GM18505 (cell line): ENCODE results near the gene SSBP2.
"Not testable (repeated sequence)": the region's sequence is repeated elsewhere in the genome, so short reads cannot be mapped to it uniquely, and the experiment has no call there.

Source experiments
- ATAC-seq: cut with Tn5 transposase; IDR thresholded peaks from one replicate; pipeline ENCODE4 v1.9.1; 2021; ENCODE audit not compliant: unreplicated experiment
- POLR2A ChIP-seq: IDR thresholded peaks from 4 replicates; pipeline ENCODE4 v1.6.1; 2011; ENCODE audit warnings: borderline replicate concordance; ENCODE audit not compliant: insufficient read depth, insufficient read length; ENCODE audit errors: extremely low read depth

The SSBP2 gene

DNA sequence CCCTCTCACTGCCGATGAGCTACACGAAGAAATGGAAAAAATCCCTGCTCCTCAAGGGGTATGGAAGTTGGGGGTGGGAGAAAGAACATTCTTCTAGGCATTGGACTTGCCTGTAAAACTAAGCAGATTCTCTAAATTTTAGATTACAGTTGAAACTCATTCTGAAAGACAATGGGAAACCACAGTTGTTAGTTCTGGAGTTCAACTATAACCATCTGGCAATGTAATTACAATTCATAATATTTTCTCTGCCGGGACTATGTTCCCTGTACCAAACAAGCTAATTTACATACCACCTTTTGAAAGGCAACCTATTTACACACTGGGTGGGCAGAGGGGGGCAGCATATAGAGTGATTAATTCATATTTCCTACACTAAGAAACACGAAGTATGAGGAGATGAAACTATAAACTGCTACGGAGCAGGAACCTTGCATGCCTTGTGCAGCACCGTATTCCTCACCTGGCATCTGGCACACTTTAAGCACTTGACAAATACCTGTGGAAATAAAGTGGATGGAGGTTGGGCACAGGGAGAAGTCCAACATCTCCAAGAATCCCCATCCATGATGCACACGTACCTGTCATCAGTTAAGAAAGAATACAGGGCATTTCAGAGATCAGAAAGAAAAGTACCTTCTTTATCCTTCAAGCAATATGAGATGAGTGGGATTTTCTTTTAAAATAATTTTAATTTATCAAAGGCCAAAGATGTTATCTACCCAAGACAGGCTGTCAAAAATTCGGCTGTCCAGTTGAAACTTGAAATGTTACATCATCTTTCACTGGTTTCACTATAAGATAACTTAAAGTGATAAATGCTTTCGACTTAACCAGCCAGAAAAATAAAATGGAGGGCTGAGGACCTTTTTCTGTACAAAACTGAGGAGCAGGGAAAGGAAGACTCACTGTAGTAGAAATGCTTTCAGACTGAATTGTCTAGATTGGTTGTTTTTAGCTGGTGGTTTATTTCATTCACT, 54.2 kb downstream of the SSBP2 start:
- no peak for ATAC-seq
- no peak for TF ChIP-seq POLR2A

DNA sequence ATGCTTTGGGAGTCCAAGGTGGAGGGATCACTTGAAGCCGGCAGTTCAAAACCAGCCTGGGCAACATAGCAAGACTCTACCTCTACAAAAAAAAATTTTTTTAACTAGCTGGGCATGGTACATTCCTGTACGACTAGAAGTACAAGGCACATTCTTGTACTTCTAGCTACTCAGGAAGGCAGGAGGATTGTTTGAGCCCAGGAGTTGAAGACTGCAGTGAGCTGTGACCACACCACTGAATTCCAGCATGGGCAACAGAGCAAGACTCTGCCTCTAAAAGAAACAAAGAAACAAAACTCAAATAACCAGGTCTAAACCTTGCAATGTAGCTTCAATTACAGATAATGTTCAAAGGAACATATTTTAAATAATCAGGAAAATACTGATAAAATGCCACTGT, 56.2 kb downstream of the SSBP2 start:
- TF ChIP-seq POLR2A: no peak
- ATAC-seq: no peak

DNA sequence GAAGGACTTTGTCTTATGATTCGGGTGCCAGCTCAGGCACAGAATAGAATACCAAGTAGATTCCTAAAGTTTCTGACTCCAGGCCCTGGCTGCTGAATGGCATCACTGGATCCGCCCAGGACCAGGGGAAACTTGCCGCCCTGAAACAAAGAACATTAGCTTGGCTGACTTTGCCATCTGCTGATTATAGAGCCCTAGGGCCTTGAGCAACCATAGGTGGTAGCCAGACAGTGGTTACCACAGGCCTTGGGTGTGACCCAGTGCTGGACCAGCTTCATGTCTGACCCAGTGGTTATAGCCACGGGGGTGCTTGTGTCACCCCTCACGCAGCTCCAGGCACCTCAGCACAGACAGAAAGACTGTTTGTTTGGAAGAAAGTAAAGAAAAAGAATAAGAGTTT, 62.7 kb downstream of the SSBP2 start:
- no peak for ATAC-seq
- TF ChIP-seq POLR2A: no peak

DNA sequence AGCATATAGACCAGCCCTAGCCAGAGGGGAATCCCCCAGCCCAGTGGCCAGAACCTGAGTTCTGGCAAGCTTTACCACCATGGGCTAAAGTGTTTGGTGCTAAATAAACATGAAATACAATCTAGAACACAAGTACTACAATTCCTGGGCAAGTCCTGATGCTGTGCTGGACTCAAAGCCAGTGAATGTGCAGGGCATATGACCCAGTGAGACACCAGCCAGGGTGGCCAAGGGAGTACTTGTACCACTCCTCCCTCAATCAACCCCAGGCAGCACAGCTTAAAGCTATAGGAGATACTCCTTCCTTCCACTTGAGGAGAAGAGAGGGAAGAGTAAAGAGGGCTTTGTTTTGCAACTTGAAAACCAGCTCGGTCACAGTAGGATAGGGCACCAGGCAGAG, 63.6 kb downstream of the SSBP2 start:
- ATAC-seq: no peak
- no peak for TF ChIP-seq POLR2A

DNA sequence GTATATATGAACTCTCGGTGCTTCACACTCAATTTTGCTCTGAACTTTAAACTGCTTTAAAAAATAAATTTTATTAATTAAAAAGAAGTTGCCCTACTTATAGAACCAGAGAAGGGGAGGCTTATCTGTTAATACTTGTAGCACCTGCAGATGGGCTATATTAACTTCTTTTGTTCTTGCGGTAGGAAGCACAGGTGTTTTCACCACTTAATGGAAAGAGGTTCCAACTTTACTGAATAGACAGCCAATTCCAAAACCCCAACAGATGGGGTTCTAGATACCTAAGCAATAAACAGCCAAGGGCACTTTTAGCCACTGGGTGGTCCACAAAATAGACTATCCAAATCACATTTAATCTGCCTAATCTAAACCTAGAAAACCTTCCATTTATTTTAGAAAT, 65.4 kb downstream of the SSBP2 start:
- ATAC-seq: no peak
- no peak for TF ChIP-seq POLR2A

DNA sequence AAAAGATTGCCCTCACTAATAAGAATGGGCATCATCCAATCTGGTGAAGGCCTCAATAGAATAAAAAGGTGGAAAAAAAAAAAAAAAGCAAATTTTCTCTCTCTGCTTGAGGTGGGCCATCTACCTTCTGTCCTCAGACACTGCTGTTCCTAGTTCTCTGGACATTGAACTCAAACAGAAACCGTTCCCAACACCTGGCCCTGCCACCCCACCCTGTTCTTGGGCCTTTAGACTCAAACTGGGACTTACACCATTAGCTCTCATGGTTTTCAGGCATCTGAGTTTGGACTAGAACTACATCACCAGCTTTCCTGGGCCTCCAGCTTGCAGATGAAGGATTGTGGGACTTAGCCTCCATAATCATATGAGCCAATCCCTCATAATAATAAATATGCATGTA, 71.0 kb downstream of the SSBP2 start:
- TF ChIP-seq POLR2A: no peak
- no peak for ATAC-seq

DNA sequence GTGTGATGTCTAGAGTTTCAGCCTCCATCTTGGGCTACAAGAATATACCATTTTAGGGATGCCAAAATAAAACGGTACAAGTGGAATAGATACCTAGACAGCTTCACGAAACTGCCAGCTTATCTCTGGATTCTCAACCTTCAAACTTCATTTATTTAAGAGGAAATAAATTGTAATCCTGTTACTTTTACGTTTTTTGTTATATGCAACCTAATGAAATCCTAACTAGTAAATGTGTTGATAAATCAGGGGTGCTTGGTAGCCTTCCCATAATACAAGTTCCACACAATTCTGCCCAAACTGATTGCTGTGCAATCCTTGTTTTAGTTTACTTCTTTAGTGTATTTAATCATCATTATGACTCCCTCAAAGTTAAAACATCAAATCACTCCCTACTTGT, 75.5 kb downstream of the SSBP2 start:
- TF ChIP-seq POLR2A: no peak
- ATAC-seq: no peak

DNA sequence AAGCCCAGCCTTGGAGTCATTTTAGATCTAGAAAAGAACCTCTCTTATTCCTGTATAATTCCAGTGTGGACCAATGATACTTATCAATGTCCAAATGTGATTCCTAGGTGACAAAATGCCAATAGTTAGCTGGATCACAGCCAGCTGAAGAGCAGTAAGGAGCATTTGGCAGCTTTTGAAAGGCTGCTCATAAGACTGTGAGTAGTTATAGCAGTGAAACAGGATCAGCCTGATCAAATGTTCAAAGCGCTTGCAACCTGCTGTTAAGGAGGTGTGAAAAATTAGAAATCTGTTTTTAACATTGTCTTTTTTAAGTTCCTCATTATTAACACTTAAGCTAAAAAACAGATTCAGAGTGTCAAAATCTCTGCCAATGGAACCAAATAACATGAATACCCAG, 85.1 kb downstream of the SSBP2 start:
- no peak for TF ChIP-seq POLR2A
- no peak for ATAC-seq

DNA sequence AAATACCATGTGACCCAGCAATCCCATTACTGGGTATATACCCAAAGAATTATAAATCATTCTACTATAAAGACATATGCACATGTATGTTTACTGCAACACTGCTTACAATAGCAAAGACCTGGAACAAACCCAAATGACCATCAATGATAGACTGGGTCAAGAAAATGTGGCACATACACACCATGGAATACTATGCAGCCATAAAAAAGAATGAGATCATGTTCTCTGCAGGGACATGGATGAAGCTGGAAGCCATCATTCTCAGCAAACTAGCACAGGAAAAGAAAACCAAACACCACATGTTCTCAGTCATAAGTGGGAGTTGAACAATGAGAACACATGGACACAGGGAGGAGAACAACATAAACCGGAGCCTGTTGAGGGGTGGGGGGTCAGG, 90.3 kb downstream of the SSBP2 start:
- not testable (repeated sequence) for ATAC-seq

DNA sequence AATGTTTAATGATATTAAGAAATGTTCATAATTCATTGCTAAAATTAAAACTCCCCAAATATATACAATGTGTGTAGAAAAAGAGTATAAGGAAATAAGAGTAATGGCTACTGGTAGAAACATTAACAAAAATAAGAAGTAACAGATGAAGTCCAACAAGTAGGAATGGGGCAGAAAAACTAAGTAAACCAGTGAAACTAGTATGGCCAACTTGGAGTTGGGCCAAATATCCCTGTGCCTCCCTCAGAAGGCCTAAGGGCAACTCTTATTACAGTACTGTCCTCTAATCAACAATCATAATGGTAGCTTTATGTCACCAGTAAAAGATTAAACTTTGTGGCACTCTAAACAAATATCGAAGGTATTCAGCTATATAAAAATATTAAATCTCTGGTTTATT, 93.5 kb downstream of the SSBP2 start:
- no peak for ATAC-seq

DNA sequence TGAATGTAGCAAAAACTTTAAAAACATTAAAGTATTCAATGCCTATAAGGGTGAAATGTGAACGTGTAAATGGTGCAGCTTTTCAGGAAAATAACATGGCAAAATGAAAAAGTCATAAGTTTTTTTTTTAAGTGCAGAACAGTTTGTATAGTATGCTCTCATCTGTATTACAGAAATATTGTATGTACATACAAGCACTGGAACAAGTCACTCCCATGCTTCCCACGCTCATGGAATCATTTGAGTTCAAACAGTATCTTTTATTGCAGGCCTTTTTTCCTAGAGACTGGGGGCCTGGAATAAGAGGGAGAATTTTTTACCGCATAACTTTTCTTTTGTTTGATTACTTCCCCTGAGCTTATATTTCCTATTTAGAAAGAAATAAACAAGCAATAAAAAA, 94.1 kb downstream of the SSBP2 start:
- ATAC-seq: no peak
- no peak for TF ChIP-seq POLR2A

More for the DNA sequence above, 93.5 kb downstream of the SSBP2 start:
- no peak for TF ChIP-seq POLR2A

DNA sequence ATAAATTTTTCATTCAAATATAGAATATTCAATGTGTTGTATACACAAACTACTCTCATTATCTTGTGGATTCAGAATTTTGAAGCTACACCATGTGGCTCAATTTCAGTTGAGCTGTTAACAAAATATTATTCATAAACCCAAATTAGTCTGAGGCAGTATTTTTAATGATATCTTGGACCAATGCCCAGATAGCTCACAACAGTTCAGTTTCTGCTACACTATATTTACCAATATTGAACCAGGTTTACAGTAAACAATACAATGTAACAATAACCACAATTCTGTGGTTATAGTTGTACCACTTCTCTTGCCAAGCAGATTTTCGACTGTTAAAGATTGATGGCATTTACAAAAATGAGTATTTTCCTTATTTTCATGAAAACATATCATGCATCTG, 99.9 kb downstream of the SSBP2 start:
- no peak for ATAC-seq
- TF ChIP-seq POLR2A: no peak

DNA sequence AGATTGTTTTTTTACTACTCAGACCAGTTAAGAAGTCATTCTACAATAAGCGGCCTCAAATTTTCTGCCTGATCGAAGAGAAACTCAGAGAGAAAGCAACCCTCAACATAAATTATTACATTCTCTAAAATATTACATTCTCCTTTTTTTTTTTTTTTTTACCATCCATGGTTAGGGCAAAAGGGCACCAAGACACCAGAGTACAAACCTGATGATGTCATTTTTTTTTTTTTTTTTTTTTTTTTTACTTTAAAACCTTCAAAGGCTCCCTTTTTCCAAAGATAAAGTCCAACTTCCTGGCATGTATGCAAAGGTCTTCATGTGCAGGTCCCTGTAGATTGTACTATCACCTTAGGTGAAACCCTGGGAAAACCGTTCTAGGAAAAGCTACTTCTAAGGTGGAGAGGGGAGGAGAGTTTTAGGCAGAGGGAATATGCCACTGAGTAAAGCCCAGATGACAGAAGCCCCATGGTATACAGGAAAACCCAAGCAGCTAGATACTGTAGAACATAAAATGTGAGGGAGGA, 104.4 kb downstream of the SSBP2 start:
- ATAC-seq: no peak
- no peak for TF ChIP-seq POLR2A

DNA sequence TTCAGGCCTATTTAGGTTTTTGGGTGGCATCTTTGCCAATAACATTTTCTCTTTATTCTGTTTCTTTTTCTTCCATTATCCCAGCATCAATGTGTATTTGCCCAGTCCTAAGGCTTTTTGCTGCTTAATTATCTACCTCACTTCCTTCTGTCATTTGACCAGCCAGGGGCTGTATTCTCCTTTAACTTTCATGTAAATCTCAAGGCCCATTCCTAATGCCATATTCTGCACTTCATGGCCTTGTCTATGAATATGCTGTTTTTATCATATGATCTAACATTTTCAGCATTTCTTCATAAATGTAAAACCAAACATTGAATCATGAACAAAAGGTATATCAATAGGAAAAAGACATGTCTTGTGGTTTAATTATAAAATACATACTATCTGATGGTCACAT, 108.7 kb downstream of the SSBP2 start:
- no peak for TF ChIP-seq POLR2A
- ATAC-seq: no peak
